Uterus (tissue), 4 donors: ENCODE measurements around the gene SRP9. TPM values are rescaled to one million over a fixed set of nuclear protein-coding genes. Genes with fewer than 3 reads are reported as not detected.
"Not testable (repeated sequence)": the region's sequence is repeated elsewhere in the genome, so short reads cannot be mapped to it uniquely, and the experiment has no call there.

ENCODE experiments used
- DNase-seq, 2 donors: peaks; one replicate each; pipeline ENCODE4 v3.0.0-alpha.2; 2019 to 2020
- H3K27ac ChIP-seq, 2 donors: fragments of 200-600 bp; sonication (generic); 1 replicate in 1 of 2; 2 replicates in 1 of 2; pipeline ENCODE4 v1.5.1; 2016 to 2018
- H3K27me3 ChIP-seq, 2 donors: fragments of 200-600 bp; sonication (generic); one replicate each; pipeline ENCODE4 v1.5.1; 2018 to 2019; ENCODE audit warnings: control low read depth in 1 of 2
- H3K36me3 ChIP-seq, 2 donors: fragments of 200-600 bp; sonication (generic); one replicate each; pipeline ENCODE4 v1.5.1; 2019; ENCODE audit warnings: control low read depth in 1 of 2
- H3K4me1 ChIP-seq, 2 donors: fragments of 200-600 bp; sonication (generic); one replicate each; pipeline ENCODE4 v1.5.1; 2018 to 2019; ENCODE audit warnings: control low read depth in 1 of 2
- H3K4me3 ChIP-seq, 2 donors: fragments of 200-600 bp; sonication (generic); 1 replicate in 1 of 2; 2 replicates in 1 of 2; pipeline ENCODE4 v1.5.1; 2018 to 2019; ENCODE audit warnings: mild to moderate bottlenecking in 1 of 2
- H3K9me3 ChIP-seq, 2 donors: fragments of 200-600 bp; sonication (generic); one replicate each; pipeline ENCODE4 v1.5.1; 2019; ENCODE audit warnings: control low read depth in 1 of 2
- POLR2A ChIP-seq, 2 donors: fragments of 450-650 bp; IDR thresholded peaks; one replicate each; pipeline ENCODE4 v1.6.1; 2016; ENCODE audit warnings: antibody characterized with exemption in 2 of 2, mild to moderate bottlenecking in 1 of 2, moderate library complexity in 1 of 2
- intact Hi-C: fragments of 100-400 bp; cut with DNase I; formaldehyde crosslinking; loops from one replicate; pipeline ENCODE4 v1.15.1; 2023; ENCODE audit warnings: low total_unique reads
- total RNA-seq, 4 donors: library from RNA; depleted of rRNA in 3 of 4; stranded (reverse); fragments of >200 nt in 3 of 4; gene quantifications; one replicate each; pipeline versions ENCODE4 v1.1.0 to v1.2.4, GENCODE V29; 2014 to 2023
- TF ChIP-seq, protein P1 (sequence below), 4 experiments: fragments of 200-600 bp in 2 of 4; fragments of 450-650 bp in 2 of 4; sonication (generic) in 2 of 4; IDR thresholded peaks; one replicate each; pipeline ENCODE4 v1.5.1; 2016 to 2019; ENCODE audit warnings: antibody characterized with exemption in 4 of 4, mild to moderate bottlenecking in 2 of 4, moderate library complexity in 1 of 4
- donor health status: DM: yes; HTN: yes; CAD: no.

Gene SRP9
- total RNA-seq, 4 donors from 2014 or later, result 169 to 551 (median 202) TPM

- intact Hi-C loops, result no loop called here
- Histone ChIP-seq H3K4me1 (peaks cover 41 to 48% of the 10 kb centered on the region in 2 donors), H3K9me3 (no peaks in the 10 kb centered on the region), H3K36me3 (no peaks in the 10 kb centered on the region), H3K4me3 (peak overlapping the region in 1 of 2 donors; percentile 75), H3K27ac (peak overlapping the region; percentile 94 to 99), H3K27me3 (no peaks in the 10 kb centered on the region)
- TF ChIP-seq, protein P1, sequence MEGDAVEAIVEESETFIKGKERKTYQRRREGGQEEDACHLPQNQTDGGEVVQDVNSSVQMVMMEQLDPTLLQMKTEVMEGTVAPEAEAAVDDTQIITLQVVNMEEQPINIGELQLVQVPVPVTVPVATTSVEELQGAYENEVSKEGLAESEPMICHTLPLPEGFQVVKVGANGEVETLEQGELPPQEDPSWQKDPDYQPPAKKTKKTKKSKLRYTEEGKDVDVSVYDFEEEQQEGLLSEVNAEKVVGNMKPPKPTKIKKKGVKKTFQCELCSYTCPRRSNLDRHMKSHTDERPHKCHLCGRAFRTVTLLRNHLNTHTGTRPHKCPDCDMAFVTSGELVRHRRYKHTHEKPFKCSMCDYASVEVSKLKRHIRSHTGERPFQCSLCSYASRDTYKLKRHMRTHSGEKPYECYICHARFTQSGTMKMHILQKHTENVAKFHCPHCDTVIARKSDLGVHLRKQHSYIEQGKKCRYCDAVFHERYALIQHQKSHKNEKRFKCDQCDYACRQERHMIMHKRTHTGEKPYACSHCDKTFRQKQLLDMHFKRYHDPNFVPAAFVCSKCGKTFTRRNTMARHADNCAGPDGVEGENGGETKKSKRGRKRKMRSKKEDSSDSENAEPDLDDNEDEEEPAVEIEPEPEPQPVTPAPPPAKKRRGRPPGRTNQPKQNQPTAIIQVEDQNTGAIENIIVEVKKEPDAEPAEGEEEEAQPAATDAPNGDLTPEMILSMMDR (IDR thresholded peaks at IDR 0.05), result no peak
- TF ChIP-seq POLR2A (IDR thresholded peaks at IDR 0.05), result no peak
- no peak for DNase-seq
These were observed 35.0 kb downstream of the SRP9 start for GRCh38 chr1:225812488-225813213.

GRCh38 chr1:225813214-225813964 lies 35.8 kb downstream of the SRP9 start:
- peak; percentile 32 to 47 for TF ChIP-seq POLR2A (IDR thresholded peaks at IDR 0.05)
- TF ChIP-seq, protein P1 (IDR thresholded peaks at IDR 0.05), result no peak
- Histone ChIP-seq H3K36me3 (no peaks in the 10 kb centered on the region), H3K27me3 (no peaks in the 10 kb centered on the region), H3K4me1 (peaks cover 48 to 55% of the 10 kb centered on the region in 2 donors), H3K9me3 (no peaks in the 10 kb centered on the region), H3K27ac (peak overlapping the region; percentile 94 to 99), H3K4me3 (no peak overlapping the region)
- peak; percentile 78 to 84 for DNase-seq
- intact Hi-C loops, result no loop called here

- Histone ChIP-seq H3K36me3 (no peaks in the 10 kb centered on the region), H3K27me3 (no peaks in the 10 kb centered on the region), H3K27ac (peak overlapping the region; percentile 94 to 99), H3K4me3 (no peak overlapping the region), H3K4me1 (peaks cover 48 to 58% of the 10 kb centered on the region in 2 donors), H3K9me3 (no peaks in the 10 kb centered on the region)
- intact Hi-C loops, result no loop called here
- TF ChIP-seq POLR2A (IDR thresholded peaks at IDR 0.05), result no peak
- TF ChIP-seq, protein P1 (IDR thresholded peaks at IDR 0.05), result no peak
- peak in 1 of 2 donors; percentile 45 for DNase-seq
These were observed 36.8 kb downstream of the SRP9 start for GRCh38 chr1:225814381-225814780.

DNA sequence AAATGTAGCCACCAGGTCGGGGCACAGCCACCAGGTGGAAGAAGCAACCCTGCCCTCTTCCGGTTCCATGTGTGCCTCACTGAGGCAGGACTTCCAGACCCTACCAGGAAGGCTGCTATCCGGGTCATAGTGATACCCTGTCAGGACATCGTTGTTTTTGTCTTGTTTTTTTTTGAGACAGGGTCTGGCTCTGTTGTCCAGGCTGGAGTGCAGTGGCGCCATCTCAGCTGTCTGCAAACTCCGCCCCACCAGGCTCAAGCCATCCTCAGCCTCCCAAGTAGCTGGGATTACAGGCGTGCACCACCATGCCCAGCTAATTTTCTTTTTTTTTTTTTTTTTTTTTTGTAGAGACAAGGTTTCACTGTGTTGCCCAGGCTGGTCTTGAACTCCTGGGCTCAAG lies 37.5 kb downstream of the SRP9 start:
- H3K4me3 ChIP-seq, H3K9me3 ChIP-seq, intact Hi-C loops, DNase-seq, H3K36me3 ChIP-seq, H3K27me3 ChIP-seq: not testable (repeated sequence)
- H3K27ac ChIP-seq, result peak overlapping the region; percentile 94 to 99
- peaks cover 45 to 61% of the 10 kb centered on the region in 2 donors for H3K4me1 ChIP-seq

DNA sequence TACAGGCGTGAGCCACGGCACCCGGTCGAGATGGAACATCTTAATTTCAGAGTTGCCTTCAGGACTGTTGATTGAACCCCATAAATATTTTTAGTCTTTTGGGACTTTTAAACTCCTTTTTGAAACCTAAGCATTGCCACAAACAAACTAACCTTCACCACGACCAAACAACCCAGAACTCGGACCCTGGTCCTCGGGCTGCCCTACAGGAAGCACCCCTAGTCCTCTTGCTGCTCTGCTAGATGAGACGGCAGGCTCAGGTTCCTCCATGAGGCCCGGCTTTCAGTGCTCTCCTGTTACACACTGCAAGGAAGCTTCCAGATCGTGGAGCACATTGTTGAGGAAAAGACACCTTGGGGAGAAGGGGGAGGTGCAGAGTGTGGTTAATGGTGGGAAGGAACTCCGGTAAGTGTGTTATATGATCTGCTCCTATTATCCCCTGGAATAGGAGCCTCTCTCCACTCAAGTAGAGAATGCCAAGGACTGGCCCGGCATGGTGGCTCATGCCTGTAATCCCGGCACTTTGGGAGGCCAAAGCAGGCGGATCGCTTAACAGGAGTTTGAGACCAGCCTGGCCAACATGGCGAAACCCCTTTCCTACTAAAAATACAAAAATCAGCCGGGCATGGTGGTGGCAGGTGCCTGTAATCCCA lies 38.0 kb downstream of the SRP9 start:
- Histone ChIP-seq H3K4me1 (peaks cover 45 to 66% of the 10 kb centered on the region in 2 donors), H3K27ac (peak overlapping the region; percentile 94 to 99), H3K27me3 (no peaks in the 10 kb centered on the region), H3K36me3 (no peaks in the 10 kb centered on the region), H3K9me3 (no peaks in the 10 kb centered on the region), H3K4me3 (no peak overlapping the region)
- intact Hi-C loops, result no loop called here
- TF ChIP-seq POLR2A (IDR thresholded peaks at IDR 0.05), result no peak
- TF ChIP-seq, protein P1 (IDR thresholded peaks at IDR 0.05), result no peak
- DNase-seq, result no peak
